SK-N-MC (cell line): Measurements from ENCODE around the gene PLEKHG2.

Experiments
- EZH2 ChIP-seq: fragments of 200-600 bp; sonication (generic); IDR thresholded peaks from one replicate; pipeline ENCODE4 v1.6.1; 2017; ENCODE audit warnings: antibody characterized with exemption
- POLR2AphosphoS5 ChIP-seq: IDR thresholded peaks from 2 replicates; pipeline ENCODE4 v1.6.1; 2012; ENCODE audit warnings: mild to moderate bottlenecking, low read depth, low read length, borderline replicate concordance

DNA sequence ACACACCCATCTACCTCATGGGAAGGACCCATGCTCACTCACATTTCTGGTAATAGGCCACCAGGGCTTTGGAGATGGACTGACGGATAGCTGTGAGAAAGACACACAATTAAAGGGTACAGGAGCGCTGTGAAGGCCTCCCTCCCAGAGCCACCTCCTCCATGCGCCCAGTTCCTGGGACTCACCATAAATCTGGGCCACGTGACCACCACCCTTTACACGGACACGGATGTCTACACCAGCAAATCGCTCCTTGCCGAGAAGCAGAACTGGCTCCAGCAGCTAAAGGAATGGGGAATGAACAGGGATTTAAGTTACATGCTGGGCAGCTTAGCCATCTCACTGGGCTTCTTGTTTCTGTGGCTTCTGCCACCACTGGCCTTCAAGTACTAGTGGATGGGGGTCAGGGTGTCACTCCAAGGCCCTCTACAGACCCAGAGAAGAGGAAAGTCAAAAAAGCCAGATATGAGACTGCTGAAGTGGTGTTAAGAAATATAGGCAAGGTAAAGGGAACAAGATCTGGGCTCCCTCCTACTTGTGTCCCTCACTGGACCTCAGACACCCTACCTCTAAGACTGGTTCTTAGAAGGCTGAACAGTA is 21.1 kb downstream of the PLEKHG2 start:
- TF ChIP-seq POLR2AphosphoS5 (peak; percentile 23; the same call in 1 of the 2 replicates), EZH2 (no peak)
